RKO (cell line): Measurements from ENCODE around the gene NFATC3.

ENCODE experiments used
- DNase-seq: peaks from one replicate; pipeline ENCODE4 v3.0.0-alpha.2; 2016; ENCODE audit warnings: low spot score

NFATC3 gene

DNA sequence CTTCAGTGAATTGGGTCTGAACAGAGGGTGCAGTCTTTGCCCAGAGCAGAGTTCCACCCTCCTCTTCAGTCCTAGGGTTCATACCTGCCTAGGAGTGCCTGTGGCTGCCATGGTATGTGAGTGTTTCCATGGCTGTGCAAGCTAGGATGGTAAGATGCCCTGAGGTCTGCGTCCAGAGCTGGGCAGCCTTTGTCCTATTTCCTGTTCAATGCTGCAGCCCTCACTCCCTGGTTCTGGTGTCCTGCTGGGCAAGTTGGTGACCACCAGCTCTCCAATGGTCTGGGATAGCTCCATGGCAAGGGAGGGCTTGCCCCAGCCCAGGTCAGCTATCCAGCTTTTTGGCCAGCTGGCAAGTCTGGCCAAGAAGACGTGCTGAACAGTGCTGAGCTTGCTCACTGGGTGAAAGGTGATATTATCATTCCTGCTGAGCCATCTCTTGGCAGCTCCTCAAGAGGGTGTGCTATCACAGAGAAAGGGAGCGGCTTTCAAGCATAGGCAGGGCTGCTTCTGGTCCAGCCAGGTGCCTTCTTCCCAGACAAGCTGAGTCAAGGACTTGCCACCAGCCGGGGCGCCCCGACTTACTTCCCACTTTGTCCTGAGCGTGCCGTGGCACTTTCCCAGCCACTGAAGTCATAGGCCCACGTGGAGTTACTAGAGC, 13.0 kb upstream of the NFATC3 start:
- DNase-seq, result no peak

DNA sequence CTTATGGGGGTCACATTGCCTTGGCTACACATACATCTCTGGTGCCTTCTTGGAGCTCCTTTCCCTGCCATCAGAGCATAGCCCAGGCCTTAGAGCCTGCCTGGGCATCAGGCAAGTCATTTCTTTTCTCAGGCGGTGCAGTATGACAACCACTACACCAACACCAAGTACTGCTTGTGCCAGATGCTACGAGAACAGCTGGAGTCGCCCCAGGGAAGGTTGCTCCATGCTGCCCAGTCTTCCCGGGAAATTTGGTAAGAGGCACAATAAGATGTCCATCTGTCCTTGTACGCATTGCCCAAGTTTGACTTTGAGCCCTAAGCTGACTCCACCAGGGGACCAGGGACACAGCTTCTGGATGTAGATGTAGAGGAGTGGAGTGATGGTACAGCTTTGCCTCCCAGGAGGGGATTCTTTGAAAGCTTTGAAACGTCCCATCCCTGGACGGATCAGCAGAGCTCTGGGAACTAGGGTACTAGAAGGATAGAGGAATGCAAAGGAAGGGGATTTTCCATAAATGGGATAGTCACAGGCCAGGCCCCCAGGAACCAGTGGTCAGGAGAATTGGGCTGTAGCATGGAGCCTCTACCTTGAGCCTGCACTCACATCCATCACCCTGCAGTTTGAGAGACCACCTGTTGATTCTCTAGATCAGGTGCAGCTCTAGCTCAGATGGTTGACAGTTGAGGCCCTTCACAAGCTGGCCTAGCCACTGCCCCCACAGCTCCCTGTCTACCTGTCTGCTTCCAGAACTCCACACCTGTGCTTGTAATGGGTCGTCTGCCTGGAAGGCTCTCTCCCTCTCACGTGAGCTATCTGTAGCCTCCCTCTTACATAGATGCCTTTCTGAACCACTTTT, 11.0 kb upstream of the NFATC3 start:
- DNase-seq, result no peak

DNA sequence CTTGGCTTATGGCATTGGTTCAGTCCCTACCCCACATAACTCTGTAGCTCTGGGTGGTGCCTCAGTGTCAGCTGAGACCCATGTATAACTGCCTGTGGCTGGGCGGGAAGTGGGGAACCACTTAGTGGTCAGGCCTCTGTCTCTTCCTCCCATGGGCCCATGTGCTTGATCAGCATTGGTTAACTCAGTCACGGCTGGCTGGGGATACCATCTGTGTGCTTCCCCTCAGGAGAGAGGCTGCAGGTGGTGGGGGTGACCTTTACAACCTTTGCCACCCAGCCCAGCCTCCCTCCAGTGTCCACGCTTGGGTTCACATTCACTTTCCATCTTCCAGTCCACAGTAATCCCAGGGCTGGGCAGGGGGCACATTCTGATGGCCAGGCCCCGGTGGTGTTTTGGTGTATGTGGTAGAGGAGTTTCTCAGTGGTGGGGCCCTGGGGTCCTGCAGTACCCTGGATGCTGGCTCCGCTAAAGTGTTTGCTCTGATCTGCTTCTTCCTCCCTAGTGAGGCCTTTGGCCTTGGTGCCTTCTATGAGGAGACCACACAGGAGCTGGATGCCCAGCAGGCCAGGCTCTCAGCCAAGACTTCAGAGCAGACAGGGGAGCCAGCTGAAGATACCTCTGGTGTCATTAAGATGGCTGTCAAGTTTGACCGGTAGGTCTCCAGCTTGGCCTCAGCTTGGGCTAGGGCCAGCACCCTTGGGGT, 10.2 kb upstream of the NFATC3 start:
- DNase-seq, result no peak

GRCh38 chr16:68075980-68076379, 9.2 kb upstream of the NFATC3 start:
- DNase-seq, result no peak

DNA sequence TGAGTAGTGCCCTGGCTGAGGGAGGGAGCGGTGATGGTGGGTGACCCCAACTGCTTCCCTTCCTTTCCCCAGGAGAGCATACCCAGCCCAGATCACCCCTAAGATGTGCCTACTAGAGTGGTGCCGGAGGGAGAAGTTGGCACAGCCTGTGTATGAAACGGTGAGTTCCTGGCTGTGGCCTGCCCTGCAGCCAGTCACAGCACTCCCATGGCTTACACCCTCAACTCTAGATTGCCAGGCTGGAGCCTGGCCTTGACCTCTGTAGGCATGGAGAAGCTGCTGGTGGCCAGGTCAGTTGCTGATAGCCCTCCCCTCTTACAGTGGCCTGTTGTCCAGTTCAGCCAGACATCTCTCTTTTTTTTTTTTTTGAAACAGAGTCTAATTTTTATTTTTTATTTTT, 8.6 kb upstream of the NFATC3 start:
- no peak for DNase-seq

- no peak for DNase-seq
Measured at GRCh38 chr16:68077866-68078700, 7.1 kb upstream of the NFATC3 start.

GRCh38 chr16:68078701-68079375, 6.3 kb upstream of the NFATC3 start:
- no peak for DNase-seq

DNA sequence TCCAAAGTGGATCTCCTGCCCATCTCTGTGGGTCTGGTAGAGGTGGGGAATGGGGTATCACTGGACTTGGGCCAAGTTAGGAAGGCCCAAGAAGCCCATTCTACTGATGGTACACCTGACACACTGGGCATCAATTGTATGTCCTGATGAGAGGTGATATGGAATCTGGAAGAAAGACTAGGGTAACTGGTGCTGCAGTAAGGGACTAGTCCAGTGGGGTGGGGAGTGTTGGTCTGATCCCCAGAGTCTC, 5.9 kb upstream of the NFATC3 start:
- no peak for DNase-seq

DNA sequence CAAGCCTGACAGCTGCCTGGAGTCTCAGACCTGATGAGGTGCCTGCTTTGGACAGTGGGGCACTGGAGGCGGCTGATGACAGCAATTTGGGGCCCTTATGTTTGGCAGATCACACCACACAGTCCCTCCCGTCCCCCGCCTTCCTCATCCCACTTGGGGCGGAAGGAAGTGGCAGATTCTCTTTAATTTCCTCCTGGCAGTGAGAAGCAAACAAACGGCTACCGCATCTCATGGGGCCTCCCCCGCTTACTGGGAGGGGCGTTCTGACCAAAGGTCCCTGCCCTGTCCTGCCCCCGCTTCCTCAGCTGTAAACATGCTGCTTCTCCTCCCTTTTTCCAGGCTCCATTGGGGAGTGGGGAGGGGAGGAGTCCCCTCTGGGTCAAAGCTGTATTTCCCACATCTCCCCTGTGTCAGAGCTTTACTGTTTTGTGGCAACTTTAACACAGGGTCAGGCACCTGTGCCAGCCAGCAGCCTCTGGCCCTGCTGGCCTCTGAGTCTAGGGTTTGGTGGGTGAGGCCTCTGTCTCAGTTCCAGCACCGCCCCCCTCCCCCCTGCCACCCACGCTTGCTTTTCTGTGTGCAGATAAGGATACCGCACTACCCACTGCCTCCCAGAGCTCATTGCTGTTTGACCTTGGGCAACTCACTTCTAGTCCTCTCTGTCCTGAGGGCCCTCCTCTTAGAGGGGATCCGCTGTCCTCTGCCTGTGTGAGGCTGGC, 5.4 kb upstream of the NFATC3 start:
- no peak for DNase-seq

- no peak for DNase-seq
Measured at GRCh38 chr16:68081861-68082628, 3.1 kb upstream of the NFATC3 start.

DNA sequence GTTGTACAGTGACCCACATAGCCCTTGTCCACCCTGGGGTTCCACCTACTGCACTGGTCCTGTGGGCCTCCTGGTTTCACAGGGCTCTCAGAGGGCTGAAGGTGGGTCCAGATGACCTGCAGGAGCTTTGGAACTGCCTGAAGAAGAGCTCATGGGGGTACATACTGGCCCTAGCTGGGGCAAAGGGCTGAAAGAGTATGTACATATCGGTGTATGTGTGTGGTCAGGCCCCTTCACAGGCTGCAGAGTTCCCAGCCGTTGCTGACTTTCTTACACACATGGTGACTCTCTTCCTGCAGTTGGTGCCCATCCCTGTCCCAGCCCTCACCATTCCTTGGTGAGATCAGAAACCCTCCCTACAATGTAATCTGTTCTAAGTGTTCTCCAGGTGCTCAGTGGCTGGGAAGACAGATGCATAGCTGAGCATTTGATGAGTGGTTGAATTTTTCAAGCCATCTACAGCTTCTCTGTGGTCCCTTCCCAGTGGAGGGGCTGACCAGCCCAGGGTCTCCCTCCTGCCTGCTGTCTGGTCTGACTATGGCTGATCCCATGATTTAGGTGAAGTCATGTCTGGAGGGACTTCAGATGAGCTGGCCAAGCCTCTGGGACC, 2.4 kb upstream of the NFATC3 start:
- no peak for DNase-seq

GRCh38 chr16:68083239-68083781, 1.9 kb upstream of the NFATC3 start:
- no peak for DNase-seq

- no peak for DNase-seq
Measured at GRCh38 chr16:68083861-68084503, 1.2 kb upstream of the NFATC3 start.

DNA sequence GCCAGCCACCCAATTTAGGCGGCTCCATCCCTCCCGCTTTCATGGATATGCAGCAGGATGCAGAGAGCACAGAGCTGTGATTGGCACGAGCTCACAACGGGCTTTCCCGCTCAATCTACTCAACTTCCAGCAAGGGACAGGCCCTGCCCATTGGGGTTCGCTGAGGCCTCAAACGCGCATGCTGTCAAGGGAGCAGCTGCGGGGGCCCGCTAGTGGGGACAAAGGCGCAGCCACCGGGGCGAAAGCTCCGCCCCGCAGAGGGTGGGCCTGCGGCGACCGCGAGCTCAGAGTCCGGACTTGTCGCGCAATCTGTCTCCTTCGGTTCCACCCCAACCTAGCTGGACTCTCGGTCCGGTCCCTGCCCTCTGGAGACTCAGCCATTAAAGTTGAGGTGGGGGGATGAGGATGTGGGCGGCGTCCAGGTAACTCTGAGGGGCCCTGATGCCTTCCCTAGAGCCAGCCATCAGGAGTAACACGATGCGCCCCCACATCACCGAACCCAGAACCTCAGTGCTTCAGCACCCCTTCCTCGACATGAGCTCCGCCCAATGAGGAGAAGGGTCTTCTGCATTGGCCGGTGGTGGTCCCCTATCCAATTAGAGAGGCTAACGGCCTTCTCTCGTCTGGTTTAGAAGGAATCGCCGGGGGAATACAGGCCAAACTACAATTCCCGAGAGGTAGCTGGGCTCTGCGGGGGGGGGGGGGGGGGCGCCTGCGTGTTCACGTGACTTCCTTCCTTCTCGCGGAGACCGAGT, 489 bp upstream of the NFATC3 start:
- peak; percentile 95 for DNase-seq

- peak; percentile 86 for DNase-seq
Measured at GRCh38 chr16:68086336-68086841, 1.2 kb downstream of the NFATC3 start.

DNA sequence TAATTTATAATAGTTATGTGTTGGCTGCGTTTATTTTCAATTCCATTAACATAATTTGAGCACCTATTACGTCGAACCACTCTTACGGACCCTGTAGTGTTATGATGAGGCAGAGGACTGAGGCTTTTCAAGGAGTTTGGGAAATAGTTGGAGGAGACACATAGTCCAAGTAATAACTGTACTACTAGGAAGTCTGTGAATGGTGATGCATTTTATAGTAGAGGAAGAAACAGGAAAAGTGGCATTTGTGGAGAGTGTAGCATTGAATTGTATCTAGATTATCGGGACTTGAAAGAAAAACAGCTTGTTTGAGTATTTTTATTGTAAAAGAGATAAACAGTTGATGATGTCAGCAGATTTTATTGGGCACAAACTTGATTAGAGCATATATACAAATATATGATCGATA, 1.7 kb downstream of the NFATC3 start:
- peak; percentile 70 for DNase-seq

DNA sequence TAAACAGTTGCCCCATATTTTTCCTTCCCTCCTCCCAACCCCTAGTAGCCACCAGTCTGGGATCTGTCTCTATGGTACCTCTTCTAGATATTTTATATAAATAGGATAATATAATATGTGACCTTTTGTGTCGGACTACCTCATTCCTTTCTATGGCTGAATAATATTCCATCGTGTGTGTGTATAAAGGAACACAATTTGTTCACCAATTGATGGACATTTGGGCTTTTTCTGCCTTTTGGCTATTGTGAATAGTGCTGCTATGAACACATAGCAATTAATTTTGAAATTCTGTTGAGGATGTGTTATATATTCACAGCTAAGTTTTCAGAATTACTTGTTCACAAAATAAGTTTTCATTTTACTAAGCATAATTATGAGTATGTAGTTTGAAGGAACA, 2.5 kb downstream of the NFATC3 start:
- DNase-seq, result no peak
